Measurements from ENCODE around the gene MGAT5. TPM values are rescaled to one million over a fixed set of nuclear protein-coding genes. Genes with fewer than 3 reads are reported as not detected.
"Not testable (repeated sequence)": the region's sequence is repeated elsewhere in the genome, so short reads cannot be mapped to it uniquely, and the experiment has no call there.

The MGAT5 gene
- total and polyA plus RNA-seq, 2 donors = 17.0 to 49.4 TPM

DNA sequence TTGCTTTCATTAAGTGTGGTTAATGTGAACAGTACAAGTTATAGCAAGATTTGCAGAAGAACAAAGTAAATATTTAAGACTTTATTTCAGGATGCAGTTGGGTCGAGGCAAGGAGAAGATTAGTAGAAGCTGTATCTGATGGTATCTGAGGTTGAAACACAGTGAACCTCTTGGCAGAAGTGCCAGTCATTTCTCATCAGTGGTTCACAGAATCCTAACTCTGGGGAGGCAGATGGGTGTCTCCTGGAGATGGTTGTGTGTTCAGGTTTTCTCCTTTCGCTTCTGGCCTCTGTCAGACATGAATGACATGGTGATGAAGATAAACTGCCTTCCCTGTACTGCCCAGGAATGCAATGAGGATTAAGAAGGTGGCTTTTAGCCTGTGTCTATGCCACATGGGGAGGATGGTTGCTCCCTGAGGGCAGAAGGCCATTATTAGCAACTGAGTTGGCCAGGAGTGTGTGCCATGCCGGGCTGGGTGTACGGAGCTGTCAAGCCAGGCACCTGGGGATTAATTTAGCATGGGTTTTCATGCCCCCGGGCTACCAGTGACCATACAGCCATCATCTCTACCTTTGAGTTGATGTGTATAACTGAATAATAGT is 28.0 kb downstream of the MGAT5 start:
- no peak for DNase-seq (ENCODE audit: extremely low spot score)
- Histone ChIP-seq H3K4me1 (ENCODE audit: insufficient read depth) (no peaks in the 10 kb centered on the region), H3K27ac (ENCODE audit: low read depth) (no peak overlapping the region), H3K36me3 (ENCODE audit: insufficient read depth) (no peaks in the 10 kb centered on the region), H3K4me3 (ENCODE audit: low read depth, low read length) (no peak overlapping the region)
- WGBS = 90% methylated on average over 5 of the region's 5 CpGs

DNA sequence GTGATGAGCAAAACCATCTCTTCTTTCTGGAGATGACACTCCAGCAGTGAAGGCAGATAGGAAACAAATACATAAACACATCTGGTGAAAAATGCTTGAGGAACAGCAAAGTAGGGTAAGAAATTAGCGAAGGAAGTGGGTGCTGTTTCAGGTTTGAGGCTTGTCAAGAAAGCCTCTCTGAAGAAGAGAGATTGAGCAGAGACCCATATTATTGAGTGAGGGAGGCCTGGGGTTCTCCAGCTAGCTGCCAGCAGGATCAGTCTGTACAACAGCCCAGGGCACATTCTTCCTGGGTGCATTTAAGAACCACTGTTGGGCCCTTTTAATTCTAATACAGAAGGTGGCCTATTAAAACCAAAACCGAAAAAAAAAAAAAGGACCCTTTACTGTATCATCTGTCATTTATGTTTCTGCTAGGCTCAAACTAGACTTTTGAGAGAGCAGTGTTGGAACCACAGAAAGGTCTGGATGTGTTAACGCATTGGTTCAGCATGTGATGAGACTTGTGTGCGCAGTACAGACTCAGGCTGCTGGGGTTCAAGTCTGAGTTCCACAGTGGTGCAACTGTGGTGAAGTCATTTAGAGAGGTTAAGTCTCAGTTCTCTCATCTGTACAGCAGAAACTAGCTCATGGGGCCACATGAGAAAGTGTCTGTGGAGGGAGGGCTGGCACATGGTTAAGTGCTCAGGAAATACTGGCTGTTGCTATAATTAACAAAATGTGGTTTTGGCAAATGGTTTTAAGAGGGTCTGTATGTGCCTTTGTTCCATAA is 28.9 kb downstream of the MGAT5 start:
- DNase-seq (ENCODE audit: extremely low spot score) = no peak
- no peak overlapping the region for H3K4me3 ChIP-seq (ENCODE audit: low read depth, low read length)
- H3K27ac ChIP-seq (ENCODE audit: low read depth) = no peak overlapping the region
- no peaks in the 10 kb centered on the region for H3K36me3 ChIP-seq (ENCODE audit: insufficient read depth)
- WGBS = 91% methylated on average over 4 of the region's 4 CpGs
- no peaks in the 10 kb centered on the region for H3K4me1 ChIP-seq (ENCODE audit: insufficient read depth)

DNA sequence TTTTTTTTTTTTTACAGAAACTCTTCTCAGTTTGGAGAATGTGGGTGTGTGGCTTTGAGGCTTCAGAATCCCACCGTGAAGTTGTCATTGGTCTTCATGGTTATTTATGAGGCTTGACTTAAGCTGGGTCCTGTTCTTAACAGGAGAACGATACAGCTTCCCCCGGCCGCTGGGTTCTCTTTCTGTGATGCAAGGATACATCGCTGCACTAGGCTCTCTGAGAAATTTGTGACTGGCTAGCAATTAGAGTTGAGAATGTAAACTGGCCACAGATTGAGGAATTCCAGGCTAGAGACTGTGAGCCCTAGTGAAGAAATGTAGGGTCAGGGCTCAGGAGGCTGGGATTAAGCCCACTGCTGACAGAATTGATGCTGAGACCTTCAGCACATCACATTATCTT is 29.8 kb downstream of the MGAT5 start:
- 83% methylated on average over 5 of the region's 5 CpGs for WGBS

DNA sequence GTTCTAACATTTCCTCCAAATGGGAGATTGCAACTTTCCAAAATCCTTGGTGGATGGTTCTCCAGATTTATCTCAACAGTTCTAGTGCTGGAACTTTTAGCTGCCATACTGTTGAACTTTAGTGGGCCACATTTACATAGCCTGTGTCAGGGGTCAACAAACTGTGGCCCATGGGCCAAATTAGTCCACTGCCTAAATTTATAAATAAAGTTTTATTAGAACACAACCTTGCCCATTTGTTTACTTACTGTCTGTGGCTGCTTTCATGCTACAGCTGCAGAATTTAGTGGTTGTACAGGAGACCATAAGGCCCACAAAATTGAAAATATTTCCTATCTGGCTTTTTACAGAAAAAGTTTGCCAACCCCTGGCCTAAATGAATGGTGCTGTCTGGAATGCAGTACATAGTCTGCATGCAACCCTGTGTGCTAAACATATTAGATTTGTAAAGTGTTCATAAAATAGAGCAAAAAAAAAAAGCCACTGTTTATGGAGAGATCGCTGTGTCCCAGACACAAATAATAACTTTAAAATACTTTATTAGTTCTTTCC is 30.3 kb downstream of the MGAT5 start:
- DNase-seq (ENCODE audit: extremely low spot score) = no peak
- Histone ChIP-seq H3K27ac (ENCODE audit: low read depth) (no peak overlapping the region), H3K4me3 (ENCODE audit: low read depth, low read length) (no peak overlapping the region), H3K36me3 (ENCODE audit: insufficient read depth) (no peaks in the 10 kb centered on the region), H3K4me1 (ENCODE audit: insufficient read depth) (no peaks in the 10 kb centered on the region)
- WGBS = 72% methylated on average over 1 of the region's 1 CpG

More for the DNA sequence above, 29.8 kb downstream of the MGAT5 start:
- Histone ChIP-seq H3K27ac (ENCODE audit: low read depth) (no peak overlapping the region), H3K4me1 (ENCODE audit: insufficient read depth) (no peaks in the 10 kb centered on the region), H3K36me3 (ENCODE audit: insufficient read depth) (no peaks in the 10 kb centered on the region), H3K4me3 (ENCODE audit: low read depth, low read length) (no peak overlapping the region)
- DNase-seq (ENCODE audit: extremely low spot score) = no peak

DNA sequence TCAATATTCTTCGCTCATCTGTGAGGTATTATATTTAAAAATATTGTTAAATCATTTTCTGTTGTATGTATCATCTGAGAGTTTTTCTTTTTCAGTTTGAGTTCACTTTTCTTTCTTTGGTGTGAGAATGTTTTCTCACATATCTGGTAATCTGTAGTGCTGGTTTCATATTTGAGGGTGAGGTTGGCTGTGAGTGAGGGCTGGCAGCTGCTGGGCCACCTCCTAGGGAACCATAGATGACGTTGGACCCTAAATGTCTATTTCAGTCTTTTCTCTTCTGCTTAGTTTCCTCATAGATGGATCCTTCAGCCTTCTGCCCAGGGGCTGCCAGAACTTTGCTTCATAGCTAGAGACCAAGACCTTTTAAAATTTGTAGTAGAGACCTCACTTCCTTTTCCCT is 33.5 kb downstream of the MGAT5 start:
- no peaks in the 10 kb centered on the region for H3K4me1 ChIP-seq (ENCODE audit: insufficient read depth)
- H3K27ac ChIP-seq (ENCODE audit: low read depth) = no peak overlapping the region
- H3K4me3 ChIP-seq (ENCODE audit: low read depth, low read length) = no peak overlapping the region
- WGBS = 88% methylated on average over 2 of the region's 2 CpGs
- H3K36me3 ChIP-seq (ENCODE audit: insufficient read depth) = no peaks in the 10 kb centered on the region
- DNase-seq (ENCODE audit: extremely low spot score) = no peak

DNA sequence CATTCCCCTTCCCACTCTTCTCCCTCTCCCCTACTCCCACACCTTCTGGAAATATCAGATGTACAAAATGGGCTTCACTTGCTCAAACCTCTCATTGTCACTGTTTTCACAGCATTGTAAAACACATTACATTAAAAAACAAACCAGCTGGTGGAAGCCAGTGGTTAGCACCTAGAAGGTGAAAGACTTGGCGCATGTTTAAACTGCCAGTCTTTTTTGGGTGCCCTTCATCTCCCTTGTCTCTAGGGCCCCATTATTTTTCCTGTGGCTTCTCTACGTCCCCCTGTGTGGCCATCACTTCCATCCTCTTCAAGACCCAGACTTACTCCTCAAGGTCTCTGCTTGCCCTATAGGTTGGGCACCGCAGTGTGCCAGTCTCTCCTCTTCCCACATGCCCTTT is 34.9 kb downstream of the MGAT5 start:
- no peaks in the 10 kb centered on the region for H3K4me1 ChIP-seq (ENCODE audit: insufficient read depth)
- no peak for DNase-seq (ENCODE audit: extremely low spot score)
- WGBS = 97% methylated on average over 3 of the region's 3 CpGs
- no peak overlapping the region for H3K4me3 ChIP-seq (ENCODE audit: low read depth, low read length)
- no peak overlapping the region for H3K27ac ChIP-seq (ENCODE audit: low read depth)
- no peaks in the 10 kb centered on the region for H3K36me3 ChIP-seq (ENCODE audit: insufficient read depth)

DNA sequence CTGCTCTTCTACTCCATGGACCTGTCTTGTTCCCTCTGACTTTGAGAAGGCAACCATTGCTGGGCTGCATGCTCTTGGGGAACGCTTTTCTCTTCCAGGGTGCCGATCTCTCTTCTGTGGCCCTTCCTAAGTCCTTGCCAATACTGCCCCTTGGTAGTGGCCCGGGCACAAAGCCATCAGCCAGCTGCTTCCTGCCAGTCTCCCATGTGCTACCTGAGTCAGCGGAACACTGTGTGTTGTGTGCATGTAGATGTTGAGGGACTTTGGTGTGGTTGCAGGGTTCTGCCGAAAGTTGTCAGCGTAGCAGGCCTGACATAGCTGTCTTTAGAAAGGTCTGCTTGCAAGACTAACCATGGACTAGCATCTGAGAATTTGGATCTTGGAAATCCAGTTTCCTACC is 35.4 kb downstream of the MGAT5 start:
- DNase-seq (ENCODE audit: extremely low spot score) = no peak
- Histone ChIP-seq H3K36me3 (ENCODE audit: insufficient read depth) (no peaks in the 10 kb centered on the region), H3K4me3 (ENCODE audit: low read depth, low read length) (no peak overlapping the region), H3K27ac (ENCODE audit: low read depth) (no peak overlapping the region), H3K4me1 (ENCODE audit: insufficient read depth) (no peaks in the 10 kb centered on the region)
- 95% methylated on average over 6 of the region's 6 CpGs for WGBS

DNA sequence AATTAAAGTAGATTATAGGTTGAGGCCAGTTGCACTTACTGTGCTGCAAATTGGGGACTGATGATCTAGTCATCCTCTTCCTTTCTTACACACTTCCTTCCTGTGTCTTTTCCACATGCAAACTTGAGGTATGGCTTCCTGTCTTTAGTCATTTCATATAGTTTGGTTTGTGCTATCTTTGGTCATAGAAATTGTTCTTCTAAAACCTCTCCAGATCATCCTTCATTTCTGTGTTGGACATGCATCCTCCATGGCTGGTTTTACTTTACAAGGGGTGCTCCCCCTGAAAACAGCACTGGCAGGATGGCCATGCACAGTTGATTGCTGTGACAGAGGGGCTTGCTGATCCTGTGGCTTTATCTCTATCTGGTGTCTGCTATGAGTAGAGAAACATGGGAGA is 36.5 kb downstream of the MGAT5 start:
- no peak for DNase-seq (ENCODE audit: extremely low spot score)
- H3K36me3 ChIP-seq (ENCODE audit: insufficient read depth) = no peaks in the 10 kb centered on the region
- no peak overlapping the region for H3K4me3 ChIP-seq (ENCODE audit: low read depth, low read length)
- H3K27ac ChIP-seq (ENCODE audit: low read depth) = no peak overlapping the region
- H3K4me1 ChIP-seq (ENCODE audit: insufficient read depth) = no peaks in the 10 kb centered on the region

DNA sequence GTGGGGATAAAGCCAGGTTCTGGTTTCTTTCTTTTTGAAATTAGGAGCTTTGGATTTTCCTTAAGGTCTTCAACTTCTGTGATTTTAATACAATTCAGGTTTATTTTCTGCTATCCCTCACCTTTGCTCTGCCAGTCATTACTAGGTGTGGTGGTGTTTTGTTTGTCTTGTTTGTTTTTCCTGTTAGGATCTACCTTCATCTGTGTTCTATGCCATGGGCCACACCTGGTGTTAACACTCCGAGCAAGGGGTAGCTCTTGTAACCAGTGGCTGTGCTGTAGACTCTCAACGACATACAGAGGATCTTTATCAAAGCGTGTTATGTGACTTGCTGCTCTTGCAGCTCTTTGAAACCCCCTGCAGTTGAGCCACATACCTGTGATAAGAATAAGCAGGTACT is 38.6 kb downstream of the MGAT5 start:
- WGBS = 91% methylated on average over 3 of the region's 3 CpGs
- H3K36me3 ChIP-seq (ENCODE audit: insufficient read depth) = no peaks in the 10 kb centered on the region
- no peaks in the 10 kb centered on the region for H3K4me1 ChIP-seq (ENCODE audit: insufficient read depth)
- no peak overlapping the region for H3K27ac ChIP-seq (ENCODE audit: low read depth)
- DNase-seq (ENCODE audit: extremely low spot score) = no peak
- H3K4me3 ChIP-seq (ENCODE audit: low read depth, low read length) = no peak overlapping the region

DNA sequence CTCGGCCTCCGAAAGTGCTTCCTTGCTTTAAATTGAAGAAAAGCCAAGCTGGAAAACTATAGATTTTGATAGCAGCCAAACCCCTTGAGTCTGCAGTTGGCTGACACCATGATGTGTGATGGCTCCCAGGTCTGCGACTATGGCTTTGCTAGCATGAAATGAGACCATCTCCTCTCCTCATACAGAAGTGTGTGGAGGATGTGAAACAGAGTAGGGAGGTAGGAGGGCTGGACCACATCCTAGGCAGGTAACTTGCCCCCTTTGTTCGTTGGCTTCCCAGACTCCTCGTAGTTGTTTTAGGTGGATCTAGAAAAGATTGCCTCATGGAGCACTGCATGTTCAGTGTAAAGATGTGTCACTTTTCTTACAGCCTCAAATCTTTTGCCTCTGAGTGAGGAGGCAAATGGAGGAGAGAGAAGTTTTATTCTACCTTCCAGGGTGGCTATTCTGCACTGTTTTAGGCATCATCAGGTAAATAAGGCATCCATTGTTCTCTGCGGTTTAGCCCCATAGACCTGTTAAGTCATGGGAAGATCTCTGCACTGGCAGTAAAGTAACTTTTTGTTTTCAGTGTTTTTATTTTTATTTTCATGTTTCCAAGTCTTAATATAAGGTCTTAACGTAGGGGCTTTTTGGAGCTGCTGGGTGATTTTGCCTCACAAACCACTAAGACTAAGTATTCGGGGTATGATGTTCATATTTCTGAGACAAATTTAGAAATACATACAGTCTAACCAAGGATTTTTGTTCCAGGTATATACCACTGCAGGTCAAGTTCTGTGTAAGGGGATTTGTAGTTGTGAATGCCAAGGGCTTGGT is 40.1 kb downstream of the MGAT5 start:
- no peak overlapping the region for H3K27ac ChIP-seq (ENCODE audit: low read depth)
- 95% methylated on average over 8 of the region's 8 CpGs for WGBS
- H3K36me3 ChIP-seq (ENCODE audit: insufficient read depth) = no peaks in the 10 kb centered on the region
- no peaks in the 10 kb centered on the region for H3K4me1 ChIP-seq (ENCODE audit: insufficient read depth)
- H3K4me3 ChIP-seq (ENCODE audit: low read depth, low read length) = no peak overlapping the region
- DNase-seq (ENCODE audit: extremely low spot score) = no peak

DNA sequence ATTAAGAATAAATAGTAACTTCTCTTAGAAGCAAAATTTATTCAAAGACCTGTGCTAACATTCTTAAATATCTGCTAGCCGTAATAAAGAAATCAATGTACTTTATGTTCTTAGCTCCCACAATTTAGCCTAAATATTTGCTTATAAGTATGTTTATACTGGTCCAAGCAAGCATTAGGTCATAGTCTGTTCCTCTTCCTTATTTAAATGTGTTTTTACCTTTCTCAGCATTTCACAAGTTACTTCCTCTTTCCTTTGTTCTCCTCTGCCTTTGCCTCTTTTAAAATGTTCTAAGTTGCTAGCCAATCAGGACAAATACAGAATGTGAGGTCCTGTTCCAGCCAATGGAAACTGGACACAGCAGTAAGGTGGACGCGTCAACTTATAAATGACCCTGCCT is 40.7 kb downstream of the MGAT5 start:
- not testable (repeated sequence) for H3K36me3 ChIP-seq (ENCODE audit: insufficient read depth); H3K4me3 ChIP-seq (ENCODE audit: low read depth, low read length); H3K4me1 ChIP-seq (ENCODE audit: insufficient read depth); DNase-seq (ENCODE audit: extremely low spot score); H3K27ac ChIP-seq (ENCODE audit: low read depth)
- WGBS = 89% methylated on average over 3 of the region's 3 CpGs

DNA sequence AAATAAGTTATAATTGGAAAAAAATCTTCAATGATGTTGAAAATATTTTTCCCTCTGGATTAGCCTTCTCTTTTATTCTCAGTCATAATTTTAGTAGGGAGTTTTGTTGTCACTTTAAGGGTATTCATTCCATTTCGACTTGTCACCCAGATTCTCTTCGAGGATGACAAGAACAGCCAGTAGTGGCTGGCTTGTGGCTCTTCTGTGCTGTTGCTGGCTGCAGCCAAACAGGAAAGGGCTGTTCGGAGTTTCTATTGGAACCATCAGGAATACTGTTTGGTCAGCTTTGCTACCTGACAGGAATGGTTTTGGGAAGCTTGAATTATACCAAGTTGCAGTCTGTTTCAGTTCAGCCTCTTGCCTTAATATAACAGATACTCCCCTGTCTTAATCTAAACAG is 41.6 kb downstream of the MGAT5 start:
- H3K4me1 ChIP-seq (ENCODE audit: insufficient read depth) = no peaks in the 10 kb centered on the region
- no peak for DNase-seq (ENCODE audit: extremely low spot score)
- no peak overlapping the region for H3K27ac ChIP-seq (ENCODE audit: low read depth)
- 58% methylated on average over 3 of the region's 3 CpGs for WGBS
- H3K4me3 ChIP-seq (ENCODE audit: low read depth, low read length) = no peak overlapping the region
- no peaks in the 10 kb centered on the region for H3K36me3 ChIP-seq (ENCODE audit: insufficient read depth)

DNA sequence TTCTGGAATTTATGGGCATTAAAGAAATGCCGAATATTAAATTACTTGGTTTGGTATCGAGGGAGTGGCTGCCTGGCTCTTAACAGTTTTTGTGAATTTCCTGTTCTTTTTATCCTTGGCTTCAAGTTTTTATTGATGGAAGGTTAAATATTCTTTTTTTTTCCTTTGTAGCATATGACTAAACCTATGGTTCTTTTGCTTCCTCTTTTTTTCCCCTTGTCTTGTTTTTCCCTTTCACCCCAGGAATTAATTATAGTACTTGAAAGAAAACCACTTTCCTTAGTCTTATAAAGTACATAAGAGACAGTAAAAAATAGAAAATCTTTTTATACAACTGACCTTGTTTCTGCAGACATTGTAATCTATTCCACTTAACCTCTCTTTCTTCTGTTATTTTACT is 42.4 kb downstream of the MGAT5 start:
- 84% methylated on average over 2 of the region's 2 CpGs for WGBS
- no peaks in the 10 kb centered on the region for H3K36me3 ChIP-seq (ENCODE audit: insufficient read depth)
- no peak overlapping the region for H3K27ac ChIP-seq (ENCODE audit: low read depth)

DNA sequence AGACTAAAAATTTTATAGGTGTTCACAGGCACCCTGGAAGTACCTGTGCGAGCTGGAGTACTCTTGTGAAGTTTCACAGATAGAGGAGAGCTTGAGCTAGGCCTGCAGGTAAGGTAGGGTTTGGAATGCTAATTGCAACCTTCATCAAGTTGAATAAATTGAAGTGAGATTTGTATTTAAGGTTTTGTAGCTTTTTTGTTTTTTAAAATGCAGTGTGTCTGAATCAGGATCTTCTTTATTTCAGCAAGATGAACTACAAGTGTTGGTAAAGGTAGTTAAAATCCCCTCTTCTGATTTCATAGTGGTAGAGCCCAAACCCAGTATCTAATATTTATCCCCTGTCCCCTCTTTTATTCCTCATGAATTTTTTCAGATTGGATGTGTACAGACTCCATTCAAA is 45.5 kb downstream of the MGAT5 start:
- H3K4me3 ChIP-seq (ENCODE audit: low read depth, low read length) = no peak overlapping the region
- H3K27ac ChIP-seq (ENCODE audit: low read depth) = no peak overlapping the region
- no peaks in the 10 kb centered on the region for H3K4me1 ChIP-seq (ENCODE audit: insufficient read depth)
- no peaks in the 10 kb centered on the region for H3K36me3 ChIP-seq (ENCODE audit: insufficient read depth)
- 97% methylated on average over 1 of the region's 1 CpG for WGBS
- DNase-seq (ENCODE audit: extremely low spot score) = no peak

More for the DNA sequence above, 42.4 kb downstream of the MGAT5 start:
- DNase-seq (ENCODE audit: extremely low spot score) = no peak
- Histone ChIP-seq H3K4me3 (ENCODE audit: low read depth, low read length) (no peak overlapping the region), H3K4me1 (ENCODE audit: insufficient read depth) (no peaks in the 10 kb centered on the region)
